ENCODE data around the gene PHLDB2. TPM values are rescaled to one million over a fixed set of nuclear protein-coding genes. Genes with fewer than 3 reads are reported as not detected.

Gene PHLDB2
- total RNA-seq, 2 experiments from 2014 or later = 5.8 to 6.0 TPM

DNA sequence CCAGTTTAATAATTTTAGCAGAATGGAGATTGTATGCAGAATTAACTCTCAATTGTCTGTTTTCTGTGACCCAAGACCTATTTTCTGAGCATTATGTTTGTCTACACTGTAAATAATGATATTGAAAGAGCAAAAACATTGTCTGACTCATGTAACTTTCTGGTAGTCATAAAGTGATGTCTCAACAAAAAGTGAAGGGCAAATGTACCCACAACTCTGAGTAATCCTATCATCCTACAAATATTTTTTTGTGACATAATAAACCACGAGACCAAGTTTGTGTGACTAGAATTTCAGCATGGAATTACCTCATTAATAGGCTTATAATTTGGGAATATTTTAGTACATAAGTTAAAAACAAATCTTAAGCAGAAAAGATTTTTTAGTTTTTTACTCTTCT lies 104.4 kb downstream of the PHLDB2 start:
- H3K4me1 ChIP-seq (ENCODE audit: insufficient read depth, low read length) = no peaks in the 10 kb centered on the region
- intact Hi-C loops (cut with DNase I, micrococcal nuclease) = no loop called here
- no peaks in the 10 kb centered on the region for H3K9me3 Mint-ChIP-seq
- no peak for DNase-seq
- no peaks in the 10 kb centered on the region for H3K27me3 ChIP-seq (ENCODE audit: control insufficient read depth in 1 of 2, insufficient read depth in 2 of 2, low read length in 2 of 2)
- H3K27ac ChIP-seq (ENCODE audit: low read depth in 1 of 2, low read length in 2 of 2) = no peak overlapping the region
- H3K4me3 Mint-ChIP-seq = no peak overlapping the region
- ChIA-PET CTCF (interaction anchor here (0.7 to 2.0 kb wide), 2 partner anchors 246 to 555 kb away, joined by 3 to 5 read pairs; no protein-coding TSS in a partner anchor), POLR2A (no interaction called here)
- TF ChIP-seq, protein P1, sequence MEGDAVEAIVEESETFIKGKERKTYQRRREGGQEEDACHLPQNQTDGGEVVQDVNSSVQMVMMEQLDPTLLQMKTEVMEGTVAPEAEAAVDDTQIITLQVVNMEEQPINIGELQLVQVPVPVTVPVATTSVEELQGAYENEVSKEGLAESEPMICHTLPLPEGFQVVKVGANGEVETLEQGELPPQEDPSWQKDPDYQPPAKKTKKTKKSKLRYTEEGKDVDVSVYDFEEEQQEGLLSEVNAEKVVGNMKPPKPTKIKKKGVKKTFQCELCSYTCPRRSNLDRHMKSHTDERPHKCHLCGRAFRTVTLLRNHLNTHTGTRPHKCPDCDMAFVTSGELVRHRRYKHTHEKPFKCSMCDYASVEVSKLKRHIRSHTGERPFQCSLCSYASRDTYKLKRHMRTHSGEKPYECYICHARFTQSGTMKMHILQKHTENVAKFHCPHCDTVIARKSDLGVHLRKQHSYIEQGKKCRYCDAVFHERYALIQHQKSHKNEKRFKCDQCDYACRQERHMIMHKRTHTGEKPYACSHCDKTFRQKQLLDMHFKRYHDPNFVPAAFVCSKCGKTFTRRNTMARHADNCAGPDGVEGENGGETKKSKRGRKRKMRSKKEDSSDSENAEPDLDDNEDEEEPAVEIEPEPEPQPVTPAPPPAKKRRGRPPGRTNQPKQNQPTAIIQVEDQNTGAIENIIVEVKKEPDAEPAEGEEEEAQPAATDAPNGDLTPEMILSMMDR (IDR thresholded peaks at IDR 0.05) = no peak
- H3K4me3 ChIP-seq (ENCODE audit: low read length) = no peak overlapping the region
- no peaks in the 10 kb centered on the region for H3K36me3 ChIP-seq (ENCODE audit: insufficient read depth, low read length)
- no peak for ATAC-seq (ENCODE audit: poor library complexity)
- H3K36me3 Mint-ChIP-seq (ENCODE audit: low read depth) = no peaks in the 10 kb centered on the region
- H3K27ac Mint-ChIP-seq = no peak overlapping the region
- H3K4me1 Mint-ChIP-seq (ENCODE audit: low read depth) = peaks cover 5% of the 10 kb centered on the region
- no peaks in the 10 kb centered on the region for H3K27me3 Mint-ChIP-seq
- H3K9me3 ChIP-seq (ENCODE audit: control insufficient read depth in 1 of 2, insufficient read depth in 1 of 2, low read length in 2 of 2) = no peaks in the 10 kb centered on the region

DNA sequence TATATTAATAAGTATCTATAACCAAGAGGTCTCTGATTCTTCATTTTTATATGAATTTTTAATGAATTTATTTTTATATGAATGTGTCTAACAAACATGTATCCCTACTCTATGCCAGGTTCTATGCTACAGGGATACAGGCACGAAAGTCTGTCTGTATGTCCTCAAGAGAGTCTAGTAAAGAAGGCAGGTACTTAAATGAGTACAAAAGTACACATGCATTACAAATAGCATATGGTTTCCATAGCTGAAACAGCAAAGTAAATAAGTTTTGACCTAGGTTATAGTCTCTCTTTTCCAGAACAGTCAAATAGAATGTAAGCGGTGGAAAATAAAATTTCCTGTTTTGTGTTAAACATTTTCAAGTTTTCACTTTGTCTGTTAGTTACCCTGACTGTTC lies 106.4 kb downstream of the PHLDB2 start:
- Mint-ChIP-seq H3K27me3 (no peaks in the 10 kb centered on the region), H3K36me3 (ENCODE audit: low read depth) (no peaks in the 10 kb centered on the region), H3K9me3 (no peaks in the 10 kb centered on the region), H3K27ac (no peak overlapping the region), H3K4me3 (no peak overlapping the region), H3K4me1 (ENCODE audit: low read depth) (peaks cover 5% of the 10 kb centered on the region)
- no peak overlapping the region for H3K27ac ChIP-seq (ENCODE audit: low read depth in 1 of 2, low read length in 2 of 2)
- intact Hi-C loops (cut with DNase I, micrococcal nuclease) = no loop called here
- no peak for ATAC-seq (ENCODE audit: poor library complexity)
- no peak for DNase-seq
- H3K9me3 ChIP-seq (ENCODE audit: control insufficient read depth in 1 of 2, insufficient read depth in 1 of 2, low read length in 2 of 2) = no peaks in the 10 kb centered on the region
- no peak overlapping the region for H3K4me3 ChIP-seq (ENCODE audit: low read length)
- no peaks in the 10 kb centered on the region for H3K36me3 ChIP-seq (ENCODE audit: insufficient read depth, low read length)
- no peaks in the 10 kb centered on the region for H3K4me1 ChIP-seq (ENCODE audit: insufficient read depth, low read length)
- ChIA-PET CTCF (no interaction called here), POLR2A (interaction anchor here (1.0 to 6.3 kb wide), 2 partner anchors 14 to 248 kb away, joined by 3 to 32 read pairs; partner anchors contain the start of gene ABHD10)
- no peaks in the 10 kb centered on the region for H3K27me3 ChIP-seq (ENCODE audit: control insufficient read depth in 1 of 2, insufficient read depth in 2 of 2, low read length in 2 of 2)
- TF ChIP-seq, protein P1 (IDR thresholded peaks at IDR 0.05) = no peak

DNA sequence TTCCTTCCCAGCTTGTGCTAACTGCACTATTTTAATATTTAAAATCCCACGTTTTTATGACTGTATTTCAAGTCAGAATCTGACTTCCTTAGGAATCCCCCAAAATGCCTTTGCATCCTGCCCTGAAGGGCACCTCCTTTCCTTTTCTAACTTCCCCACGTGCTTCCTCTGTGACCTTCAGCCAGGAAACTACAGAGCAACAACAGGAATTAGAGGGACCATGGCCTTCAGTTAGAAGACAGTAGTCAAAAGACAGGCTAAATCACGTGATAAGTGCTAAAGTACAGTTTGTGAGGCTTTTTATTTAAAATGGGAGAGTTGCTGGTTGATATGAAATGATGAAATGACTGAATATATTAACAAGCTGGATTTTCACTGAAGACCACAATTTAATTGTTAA lies 108.0 kb downstream of the PHLDB2 start:
- CTCF ChIA-PET = interaction anchor here (0.7 to 3.1 kb wide), 9 partner anchors 9 to 298 kb away, joined by 3 to 40 read pairs (median 4); partner anchors contain the start of gene ABHD10

More for the DNA sequence above, 108.0 kb downstream of the PHLDB2 start:
- intact Hi-C loops (cut with DNase I, micrococcal nuclease) = loop anchor here (1.0 to 2.0 kb wide), 3 partner anchors 250 to 298 kb away; no protein-coding TSS in a partner anchor
- no peak for ATAC-seq (ENCODE audit: poor library complexity)
- H3K27me3 Mint-ChIP-seq = no peaks in the 10 kb centered on the region
- no peak overlapping the region for H3K27ac ChIP-seq (ENCODE audit: low read depth in 1 of 2, low read length in 2 of 2)
- H3K9me3 ChIP-seq (ENCODE audit: control insufficient read depth in 1 of 2, insufficient read depth in 1 of 2, low read length in 2 of 2) = no peaks in the 10 kb centered on the region
- POLR2A ChIA-PET = interaction anchor here (1.0 to 6.3 kb wide), 4 partner anchors 12 to 298 kb away, joined by 5 to 32 read pairs (median 8); partner anchors contain the start of gene ABHD10
- no peaks in the 10 kb centered on the region for H3K36me3 Mint-ChIP-seq (ENCODE audit: low read depth)
- no peak overlapping the region for H3K4me3 Mint-ChIP-seq
- no peaks in the 10 kb centered on the region for H3K4me1 ChIP-seq (ENCODE audit: insufficient read depth, low read length)
- H3K4me1 Mint-ChIP-seq (ENCODE audit: low read depth) = peaks cover 5% of the 10 kb centered on the region
- TF ChIP-seq, protein P1 (IDR thresholded peaks at IDR 0.05) = no peak
- no peak overlapping the region for H3K4me3 ChIP-seq (ENCODE audit: low read length)
- no peak overlapping the region for H3K27ac Mint-ChIP-seq
- H3K27me3 ChIP-seq (ENCODE audit: control insufficient read depth in 1 of 2, insufficient read depth in 2 of 2, low read length in 2 of 2) = no peaks in the 10 kb centered on the region
- no peak for DNase-seq
- H3K36me3 ChIP-seq (ENCODE audit: insufficient read depth, low read length) = no peaks in the 10 kb centered on the region
- H3K9me3 Mint-ChIP-seq = no peaks in the 10 kb centered on the region
